IMR-90 (cell line): ENCODE results near the gene MAML2. TPM values are rescaled to one million over a fixed set of nuclear protein-coding genes. Genes with fewer than 3 reads are reported as not detected.
A peak's percentile ranks its signal among the peaks of the same experiment; 100 is the strongest.

ENCODE experiments used
- ATAC-seq: fragments of 200-7000 bp; cut with Tn5 transposase; 2 replicates; pipeline ENCODE4 v1.9.1; 2020; ENCODE audit warnings: low read depth, mild to moderate bottlenecking, moderate library complexity
- BruUV-seq: library from RNA; stranded (reverse); fragments of 400-500 nt; replicated peaks from 2 replicates; lab custom pipeline; 2021; lab: Mats Ljungman, UMichigan
- CTCF ChIA-PET: fragments of 300-600 bp; formaldehyde crosslinking; extraction: SDS; loops from one replicate; lab custom pipeline; 2021; ENCODE audit warnings: antibody characterized with exemption; lab: Yijun Ruan, JAX
- POLR2A ChIA-PET: fragments of 300-600 bp; sonication (Branson Sonifier 250); formaldehyde crosslinking; loops from one replicate; lab custom pipeline; 2022; ENCODE audit warnings: antibody characterized with exemption; ENCODE audit not compliant: unreplicated experiment; lab: Charles Lee
- DNase-seq: peaks from one replicate; pipeline ENCODE4 v3.0.0; 2013
- H2AFZ ChIP-seq: replicated peaks from 2 replicates; pipeline ENCODE3; 2013; ENCODE audit warnings: low read length, mild to moderate bottlenecking; ENCODE audit not compliant: poor library complexity
- H2AK5ac ChIP-seq: 2 replicates; pipeline ENCODE4 v1.6.1; 2013; ENCODE audit warnings: low read depth, low read length, inconsistent platforms
- H2AK9ac ChIP-seq: replicated peaks from 2 replicates; pipeline ENCODE3; 2013; ENCODE audit warnings: mild to moderate bottlenecking, low read depth, low read length, moderate library complexity; ENCODE audit not compliant: poor library complexity
- H2BK120ac ChIP-seq: 2 replicates; pipeline ENCODE4 v1.6.1; 2013; ENCODE audit warnings: low read depth, low read length, inconsistent platforms
- H2BK15ac ChIP-seq: 3 replicates; pipeline ENCODE4 v1.6.1; 2013; ENCODE audit warnings: low read depth, low read length, inconsistent platforms
- H2BK20ac ChIP-seq: 2 replicates; pipeline ENCODE4 v1.6.1; 2013; ENCODE audit warnings: low read depth, mild to moderate bottlenecking, inconsistent platforms, low read length, moderate library complexity
- H2BK5ac ChIP-seq: 2 replicates; pipeline ENCODE4 v1.6.1; 2013; ENCODE audit warnings: mild to moderate bottlenecking, low read depth, low read length, inconsistent platforms; ENCODE audit not compliant: poor library complexity, severe bottlenecking
- H3K14ac ChIP-seq: replicated peaks from 2 replicates; pipeline ENCODE4 v1.6.1; 2013; ENCODE audit warnings: low read depth, low read length, inconsistent platforms
- H3K18ac ChIP-seq: 2 replicates; pipeline ENCODE4 v1.6.1; 2013; ENCODE audit warnings: low read depth, low read length, control low read depth
- H3K23ac ChIP-seq: 2 replicates; pipeline ENCODE4 v1.6.1; 2013; ENCODE audit warnings: low read depth, low read length, inconsistent platforms
- H3K27ac ChIP-seq: 2 replicates; pipeline ENCODE4 v1.5.1; 2013; ENCODE audit warnings: mild to moderate bottlenecking, control low read depth, low read length; ENCODE audit not compliant: insufficient read depth
- H3K27me3 ChIP-seq: 2 replicates; pipeline ENCODE4 v1.6.1; 2013; ENCODE audit warnings: low read length; ENCODE audit not compliant: control insufficient read depth, insufficient read depth
- H3K36me3 ChIP-seq: 2 replicates; pipeline ENCODE4 v1.6.1; 2013; ENCODE audit warnings: low read length, mixed read lengths; ENCODE audit not compliant: control insufficient read depth, insufficient read depth
- H3K4ac ChIP-seq: 2 replicates; pipeline ENCODE4 v1.6.1; 2013; ENCODE audit warnings: low read depth, low read length, inconsistent platforms
- H3K4me1 ChIP-seq: 2 replicates; pipeline ENCODE4 v1.6.1; 2013; ENCODE audit warnings: low read length, mixed read lengths; ENCODE audit not compliant: control insufficient read depth, insufficient read depth
- H3K4me2 ChIP-seq: 2 replicates; pipeline ENCODE4 v1.6.1; 2013; ENCODE audit warnings: low read depth, mild to moderate bottlenecking, control low read depth, low read length, moderate library complexity
- H3K4me3 ChIP-seq: 2 replicates; pipeline ENCODE4 v1.5.1; 2013; ENCODE audit warnings: low read depth, mild to moderate bottlenecking, control low read depth, low read length, moderate library complexity; ENCODE audit not compliant: insufficient read depth
- H3K56ac ChIP-seq: 2 replicates; pipeline ENCODE4 v1.6.1; 2013; ENCODE audit warnings: low read length, inconsistent platforms; ENCODE audit not compliant: insufficient read depth; ENCODE audit errors: extremely low read depth
- H3K79me1 ChIP-seq, 2 experiments: 2 replicates each; pipeline ENCODE4 v1.6.1; 2013; ENCODE audit warnings: low read length in 2 of 2, inconsistent platforms in 1 of 2, low read depth in 1 of 2
- H3K9ac ChIP-seq: 2 replicates; pipeline ENCODE4 v1.6.1; 2013; ENCODE audit warnings: low read depth, low read length, control low read depth
- H3K9me1 ChIP-seq: 2 replicates; pipeline ENCODE4 v1.6.1; 2013; ENCODE audit warnings: low read length, inconsistent platforms; ENCODE audit not compliant: insufficient read depth
- H3K9me3 ChIP-seq: 2 replicates; pipeline ENCODE4 v1.6.1; 2013; ENCODE audit warnings: low read length; ENCODE audit not compliant: control insufficient read depth, insufficient read depth
- H4K20me1 ChIP-seq: 2 replicates; pipeline ENCODE4 v1.6.1; 2013; ENCODE audit warnings: low read length, inconsistent platforms; ENCODE audit not compliant: insufficient read depth
- H4K5ac ChIP-seq: 2 replicates; pipeline ENCODE4 v1.6.1; 2013; ENCODE audit warnings: mild to moderate bottlenecking, low read depth, low read length, control low read depth
- H4K8ac ChIP-seq, 2 experiments: 2 replicates each; pipeline ENCODE4 v1.6.1; 2013; ENCODE audit warnings: low read depth in 2 of 2, low read length in 2 of 2, control low read depth in 1 of 2, inconsistent platforms in 1 of 2
- H4K91ac ChIP-seq: 2 replicates; pipeline ENCODE4 v1.6.1; 2013; ENCODE audit warnings: low read depth, low read length, inconsistent platforms; ENCODE audit not compliant: insufficient read depth
- BHLHE40 ChIP-seq: fragments of 150-350 bp; IDR thresholded peaks from 2 replicates; pipeline ENCODE4 v1.6.1; 2016; ENCODE audit warnings: mild to moderate bottlenecking, low read depth, low read length
- CEBPB ChIP-seq: IDR thresholded peaks from 2 replicates; pipeline ENCODE4 v1.6.1; 2012; ENCODE audit warnings: low read depth, low read length, improper control_type of control experiment
- CHD1 ChIP-seq: IDR thresholded peaks from 2 replicates; pipeline ENCODE4 v1.6.1; 2012; ENCODE audit warnings: low read depth, low read length, improper control_type of control experiment
- CTCF ChIP-seq: conservative IDR thresholded peaks from 2 replicates; pipeline ENCODE4 v1.5.1; 2012; ENCODE audit warnings: mild to moderate bottlenecking, low read depth, low read length, improper control_type of control experiment
- ELK1 ChIP-seq: fragments of 150-350 bp; IDR thresholded peaks from 2 replicates; pipeline ENCODE4 v1.6.1; 2016; ENCODE audit warnings: low read depth, mild to moderate bottlenecking, low read length, moderate library complexity, borderline replicate concordance
- FOS ChIP-seq: fragments of 150-350 bp; IDR thresholded peaks from 2 replicates; pipeline ENCODE4 v1.6.1; 2016; ENCODE audit warnings: low read depth, low read length
- MAFK ChIP-seq: IDR thresholded peaks from 2 replicates; pipeline ENCODE4 v1.6.1; 2012; ENCODE audit warnings: low read depth, low read length, improper control_type of control experiment
- MAZ ChIP-seq: IDR thresholded peaks from 2 replicates; pipeline ENCODE4 v1.6.1; 2012; ENCODE audit warnings: low read depth, mild to moderate bottlenecking, low read length, improper control_type of control experiment, moderate library complexity, borderline replicate concordance
- MXI1 ChIP-seq: IDR thresholded peaks from 2 replicates; pipeline ENCODE4 v1.6.1; 2012; ENCODE audit warnings: low read depth, mild to moderate bottlenecking, low read length, moderate library complexity, borderline replicate concordance
- NFE2L2 ChIP-seq: fragments of 150-350 bp; IDR thresholded peaks from 2 replicates; pipeline ENCODE4 v1.6.1; 2016; ENCODE audit warnings: low read depth, mild to moderate bottlenecking, low read length
- POLR2A ChIP-seq: IDR thresholded peaks from 2 replicates; pipeline ENCODE4 v1.6.1; 2012; ENCODE audit warnings: mild to moderate bottlenecking, low read depth, low read length
- RAD21 ChIP-seq: IDR thresholded peaks from 2 replicates; pipeline ENCODE4 v1.6.1; 2012; ENCODE audit warnings: low read length, improper control_type of control experiment
- RCOR1 ChIP-seq: IDR thresholded peaks from 2 replicates; pipeline ENCODE4 v1.6.1; 2012; ENCODE audit warnings: mild to moderate bottlenecking, low read length, improper control_type of control experiment; ENCODE audit not compliant: insufficient replicate concordance
- RFX5 ChIP-seq: IDR thresholded peaks from 2 replicates; pipeline ENCODE4 v1.8.0; 2012; ENCODE audit warnings: low read depth, mild to moderate bottlenecking, low read length, moderate library complexity
- SMC3 ChIP-seq: fragments of 150-350 bp; IDR thresholded peaks from 2 replicates; pipeline ENCODE4 v1.6.1; 2016; ENCODE audit warnings: low read depth, mild to moderate bottlenecking, antibody characterized with exemption, low read length, moderate library complexity
- USF2 ChIP-seq: fragments of 150-350 bp; IDR thresholded peaks from 2 replicates; pipeline ENCODE4 v1.6.1; 2017; ENCODE audit warnings: mild to moderate bottlenecking, antibody characterized with exemption, low read length, low read depth
- WGBS, 2 experiments: methylation state at CpG; one replicate each; pipeline versions ENCODE4 v1.1.5 to v1.1.7; 2013; ENCODE audit warnings: missing lambda C conversion rate in 2 of 2; ENCODE audit not compliant: insufficient read length in 1 of 2; ENCODE audit errors: extremely low coverage in 2 of 2; 5-methylcytosine and 5-hydroxymethylcytosine counted together
- dilution Hi-C: fragments of 300-500 bp; cut with HindIII; formaldehyde crosslinking; loops from one replicate; pipeline ENCODE4 v1.14.3; 2018; ENCODE audit warnings: low sequenced_read_pairs; ENCODE audit not compliant: unreplicated experiment
- in situ Hi-C: fragments of 300-500 bp; cut with MboI; formaldehyde crosslinking; loops from 3 replicates; pipeline ENCODE4 v1.14.3; 2019; ENCODE audit warnings: low sequenced_read_pairs, inconsistent platforms, mixed read lengths
- intact Hi-C: fragments of 100-400 bp; cut with micrococcal nuclease; formaldehyde crosslinking; loops from 2 replicates; pipeline ENCODE4 v1.10.0; 2022
- polyA plus RNA-seq, 3 experiments: library from polyadenylated mRNA; depleted of rRNA; stranded (reverse); fragments of >200 nt; gene quantifications; 2 replicates each; pipeline ENCODE4 v1.2.3, GENCODE V29; 2012; ENCODE audit warnings: low replicate concordance in 1 of 3
- total RNA-seq: library from RNA; depleted of rRNA; stranded (reverse); fragments of >200 nt; gene quantifications from 2 replicates; pipeline ENCODE4 v1.2.3, GENCODE V29; 2012

The MAML2 gene
- total and polyA plus RNA-seq, 2 of the 4 experiments (the other 2 are of a cell fraction) = 15.0 to 19.5 TPM

GRCh38 chr11:96310236-96310635 is 32.8 kb downstream of the MAML2 start:
- no peak for ATAC-seq
- H3K79me1 ChIP-seq = peaks cover 24 to 72% of the 10 kb centered on the region in 2 experiments; a peak in 3 of 4 replicates
- no TSS peak for BruUV-seq
- H3K9me3 ChIP-seq = no peaks in the 10 kb centered on the region
- no peak overlapping the region; the same call in 1 of the 2 replicates for H2AK5ac ChIP-seq
- H3K36me3 ChIP-seq = peaks cover 2% of the 10 kb centered on the region; the same call in 1 of the 2 replicates
- H2BK120ac ChIP-seq = peak overlapping the region; percentile 48; the same call in 1 of the 2 replicates
- TF ChIP-seq MAFK (no peak), POLR2A (no peak), CHD1 (no peak), FOS (no peak), RCOR1 (no peak), CEBPB (no peak), RFX5 (no peak), CTCF (no peak), RAD21 (no peak), MXI1 (no peak), USF2 (no peak), SMC3 (no peak), MAZ (no peak), ELK1 (no peak), BHLHE40 (no peak), NFE2L2 (no peak)
- H3K4me2 ChIP-seq = no peak overlapping the region
- no peak overlapping the region for H4K91ac ChIP-seq
- no peak overlapping the region for H3K18ac ChIP-seq
- H3K14ac ChIP-seq = no peak overlapping the region
- H3K4ac ChIP-seq = peak overlapping the region; percentile 26; the same call in 1 of the 2 replicates
- in situ Hi-C loops (no loop called here), dilution Hi-C loops (no loop called here), intact Hi-C loops (no loop called here)
- no CpG with 5 or more reads among the region's 1 CpG for WGBS, 2 experiments
- POLR2A ChIA-PET = interaction anchor here (1.0 kb wide), 1 partner anchor 15 kb away, joined by 3 read pairs; no protein-coding TSS in a partner anchor
- H4K5ac ChIP-seq = no peak overlapping the region
- peaks cover 14% of the 10 kb centered on the region for H3K9me1 ChIP-seq
- no peak overlapping the region for H2AFZ ChIP-seq
- CTCF ChIA-PET = interaction anchor here (0.6 to 4.8 kb wide), 2 partner anchors 10 to 32 kb away, joined by 3 to 27 read pairs; partner anchors contain the start of gene MAML2
- peak overlapping the region; percentile 25; the same call in 1 of the 2 replicates for H3K27ac ChIP-seq
- no peak overlapping the region for H2BK20ac ChIP-seq
- peak overlapping the region; percentile 49; the same call in 1 of the 2 replicates for H3K23ac ChIP-seq
- DNase-seq = no peak
- no peaks in the 10 kb centered on the region for H3K27me3 ChIP-seq
- H3K4me3 ChIP-seq = no peak overlapping the region
- H3K4me1 ChIP-seq = peaks cover 21% of the 10 kb centered on the region
- H4K8ac ChIP-seq = peak overlapping the region in 1 of 2 experiments; percentile 36; a peak in 1 of 4 replicates
- no peak overlapping the region for H3K56ac ChIP-seq
- H2BK15ac ChIP-seq = no peak overlapping the region
- H3K9ac ChIP-seq = no peak overlapping the region
- H2AK9ac ChIP-seq = no peak overlapping the region
- peak overlapping the region; percentile 93 for H2BK5ac ChIP-seq
- H4K20me1 ChIP-seq = no peaks in the 10 kb centered on the region
